HepG2 (cell line): Measurements from ENCODE around the gene NCBP3. TPM values are rescaled to one million over a fixed set of nuclear protein-coding genes. Genes with fewer than 3 reads are reported as not detected.
A peak's percentile ranks its signal among the peaks of the same experiment; 100 is the strongest.

Source experiments
- HCFC1 ChIP-seq: fragments of 150-350 bp; IDR thresholded peaks from 2 replicates; pipeline ENCODE4 v1.6.1; 2014; ENCODE audit warnings: low read depth, low read length
- IRX3 ChIP-seq: sonication (generic); formaldehyde crosslinking; IDR thresholded peaks from 2 replicates; pipeline ENCODE4 v1.8.1; 2023; ENCODE audit warnings: mild to moderate bottlenecking, low read depth, missing genetic modification reagents, borderline replicate concordance
- NPAS2 ChIP-seq: sonication (generic); formaldehyde crosslinking; IDR thresholded peaks from 2 replicates; pipeline ENCODE4 v1.8.0; 2022; ENCODE audit warnings: mild to moderate bottlenecking, missing genetic modification reagents, borderline replicate concordance
- RBFOX2 ChIP-seq: fragments of 200-400 bp; formaldehyde crosslinking; IDR thresholded peaks from 2 replicates; pipeline ENCODE4 v1.6.1; 2017; ENCODE audit warnings: low read depth, mild to moderate bottlenecking, low read length
- SKI ChIP-seq: fragments of 450-650 bp; IDR thresholded peaks from one replicate; pipeline ENCODE4 v1.6.1; 2018; ENCODE audit warnings: mild to moderate bottlenecking; ENCODE audit not compliant: partially characterized antibody
- ZNF383 ChIP-seq: sonication (generic); formaldehyde crosslinking; IDR thresholded peaks from 2 replicates; pipeline ENCODE4 v1.4.0; 2020; ENCODE audit warnings: missing genetic modification reagents, mild to moderate bottlenecking, borderline replicate concordance
- ZNF547 ChIP-seq: sonication (generic); formaldehyde crosslinking; IDR thresholded peaks from 2 replicates; pipeline ENCODE4 v1.5.1; 2020; ENCODE audit warnings: mild to moderate bottlenecking, missing genetic modification reagents
- ZNF605 ChIP-seq: sonication (generic); formaldehyde crosslinking; IDR thresholded peaks from 2 replicates; pipeline ENCODE4 v1.8.0; 2022; ENCODE audit warnings: mild to moderate bottlenecking, missing genetic modification reagents
- ZNF609 ChIP-seq: sonication (generic); formaldehyde crosslinking; IDR thresholded peaks from 2 replicates; pipeline ENCODE4 v1.4.0; 2020; ENCODE audit warnings: mild to moderate bottlenecking, missing genetic modification reagents, borderline replicate concordance
- ZNF775 ChIP-seq: sonication (generic); formaldehyde crosslinking; IDR thresholded peaks from 2 replicates; pipeline ENCODE4 v1.4.0; 2020; ENCODE audit warnings: missing genetic modification reagents, mild to moderate bottlenecking, moderate library complexity, borderline replicate concordance
- ZNF83 ChIP-seq: sonication (generic); formaldehyde crosslinking; IDR thresholded peaks from 2 replicates; pipeline ENCODE4 v1.4.0; 2020; ENCODE audit warnings: missing genetic modification reagents, mild to moderate bottlenecking, borderline replicate concordance
- polyA plus RNA-seq, 8 experiments: library from polyadenylated mRNA; depleted of rRNA in 3 of 8; stranded (reverse) in 7 of 8; unstranded in 1 of 8; fragments of >200 nt; fragmentation: Illumina TruSeq in 4 of 8; extraction: Trizol in 4 of 8; gene quantifications; 2 replicates each; pipeline versions ENCODE4 v1.2.1 to v1.2.3, GENCODE V29; 2011 to 2016; ENCODE audit warnings: low read depth in 4 of 8, missing spikeins in 1 of 8, mixed read lengths in 1 of 8; ENCODE audit not compliant: insufficient read depth in 1 of 8
- total RNA-seq, 5 experiments: library from RNA; depleted of rRNA; stranded (reverse); fragments of >200 nt; fragmentation: Illumina TruSeq; extraction: Trizol; gene quantifications; 2 replicates each; pipeline ENCODE4 v1.2.3, GENCODE V29; 2016; ENCODE audit warnings: low read depth in 1 of 5
- TF ChIP-seq, protein P1 (sequence below): sonication (generic); formaldehyde crosslinking; IDR thresholded peaks from 2 replicates; pipeline ENCODE4 v1.4.0; 2020; ENCODE audit warnings: missing genetic modification reagents, mild to moderate bottlenecking, borderline replicate concordance
- TF ChIP-seq, protein P2 (sequence below): sonication (generic); formaldehyde crosslinking; IDR thresholded peaks from 2 replicates; pipeline ENCODE4 v1.4.0; 2020; ENCODE audit warnings: missing genetic modification reagents
- TF ChIP-seq, protein P3 (sequence below): sonication (generic); formaldehyde crosslinking; IDR thresholded peaks from 2 replicates; pipeline ENCODE4 v1.4.0; 2020; ENCODE audit warnings: missing genetic modification reagents
- TF ChIP-seq, protein P4 (sequence below): sonication (generic); formaldehyde crosslinking; IDR thresholded peaks from 2 replicates; pipeline ENCODE4 v1.4.0; 2020; ENCODE audit warnings: missing genetic modification reagents

NCBP3 gene
- total and polyA plus RNA-seq, 2 of the 13 experiments (the other 11 are each of a cell fraction or from before 2014, with no cell fraction given) = 19.5 to 24.8 TPM

DNA sequence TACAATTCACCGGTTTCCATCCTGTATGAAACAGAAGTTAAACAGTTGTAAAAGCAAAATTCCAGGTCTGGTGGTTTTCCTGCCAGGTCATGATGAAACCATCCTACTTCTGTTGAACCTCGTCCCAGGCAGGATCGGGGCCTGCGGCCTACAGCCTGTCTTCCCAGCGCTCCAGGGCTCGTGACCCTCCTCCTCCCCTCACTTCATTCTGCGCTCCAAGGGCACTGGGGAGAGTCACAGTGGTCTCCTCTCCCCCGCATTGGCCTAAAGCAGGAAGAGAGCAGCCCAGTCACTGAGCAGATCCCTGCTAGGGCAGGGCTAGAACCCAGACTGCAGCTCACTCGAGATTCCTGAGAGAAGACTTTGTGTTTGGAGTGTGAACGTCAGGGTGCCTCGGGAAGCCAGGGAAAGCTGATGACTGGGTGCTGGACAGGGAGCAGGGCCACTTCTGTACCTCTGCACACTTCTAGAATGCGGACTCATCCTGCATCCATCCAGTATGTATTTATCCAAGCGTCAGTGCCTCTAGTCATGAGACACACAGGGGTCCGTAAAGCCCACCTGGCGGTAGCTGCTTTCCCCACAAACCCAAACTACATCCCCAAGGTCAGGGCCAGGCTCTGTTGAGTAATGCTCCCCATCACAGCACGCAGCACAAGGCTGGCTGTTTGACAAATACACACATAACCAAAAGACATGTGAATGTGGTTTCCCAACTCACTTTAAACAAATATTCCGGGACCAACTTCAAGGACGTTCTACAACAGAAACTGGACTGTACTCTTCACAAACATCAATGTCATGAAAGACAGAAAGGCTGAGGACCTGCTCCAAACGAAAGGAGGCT, 43.4 kb downstream of the NCBP3 start (continued):
- TF ChIP-seq ZNF609 (CRISPR knock-in tag) = peak; percentile 94
- TF ChIP-seq, protein P1, sequence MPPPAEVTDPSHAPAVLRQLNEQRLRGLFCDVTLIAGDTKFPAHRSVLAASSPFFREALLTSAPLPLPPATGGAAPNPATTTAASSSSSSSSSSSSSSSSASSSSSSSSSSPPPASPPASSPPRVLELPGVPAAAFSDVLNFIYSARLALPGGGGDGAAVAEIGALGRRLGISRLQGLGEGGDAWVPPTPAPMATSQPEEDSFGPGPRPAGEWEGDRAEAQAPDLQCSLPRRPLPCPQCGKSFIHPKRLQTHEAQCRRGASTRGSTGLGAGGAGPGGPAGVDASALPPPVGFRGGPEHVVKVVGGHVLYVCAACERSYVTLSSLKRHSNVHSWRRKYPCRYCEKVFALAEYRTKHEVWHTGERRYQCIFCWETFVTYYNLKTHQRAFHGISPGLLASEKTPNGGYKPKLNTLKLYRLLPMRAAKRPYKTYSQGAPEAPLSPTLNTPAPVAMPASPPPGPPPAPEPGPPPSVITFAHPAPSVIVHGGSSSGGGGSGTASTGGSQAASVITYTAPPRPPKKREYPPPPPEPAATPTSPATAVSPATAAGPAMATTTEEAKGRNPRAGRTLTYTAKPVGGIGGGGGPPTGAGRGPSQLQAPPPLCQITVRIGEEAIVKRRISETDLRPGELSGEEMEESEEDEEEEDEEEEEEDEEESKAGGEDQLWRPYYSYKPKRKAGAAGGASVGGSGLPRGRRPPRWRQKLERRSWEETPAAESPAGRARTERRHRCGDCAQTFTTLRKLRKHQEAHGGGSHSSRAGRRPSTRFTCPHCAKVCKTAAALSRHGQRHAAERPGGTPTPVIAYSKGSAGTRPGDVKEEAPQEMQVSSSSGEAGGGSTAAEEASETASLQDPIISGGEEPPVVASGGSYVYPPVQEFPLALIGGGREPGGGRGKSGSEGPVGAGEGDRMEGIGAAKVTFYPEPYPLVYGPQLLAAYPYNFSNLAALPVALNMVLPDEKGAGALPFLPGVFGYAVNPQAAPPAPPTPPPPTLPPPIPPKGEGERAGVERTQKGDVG = peak; percentile 98
- no peak for TF ChIP-seq NPAS2 (CRISPR knock-in tag)
- TF ChIP-seq, protein P2, sequence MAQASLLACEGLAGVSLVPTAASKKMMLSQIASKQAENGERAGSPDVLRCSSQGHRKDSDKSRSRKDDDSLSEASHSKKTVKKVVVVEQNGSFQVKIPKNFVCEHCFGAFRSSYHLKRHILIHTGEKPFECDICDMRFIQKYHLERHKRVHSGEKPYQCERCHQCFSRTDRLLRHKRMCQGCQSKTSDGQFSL (CRISPR knock-in tag) = no peak
- no peak for TF ChIP-seq HCFC1
- no peak for TF ChIP-seq ZNF775
- TF ChIP-seq ZNF383 (CRISPR knock-in tag) = no peak
- peak; percentile 57; the same call in 1 of the 2 replicates for TF ChIP-seq IRX3
- TF ChIP-seq ZNF83 = no peak
- TF ChIP-seq SKI = peak; percentile 92
- peak; percentile 98 for TF ChIP-seq ZNF605 (CRISPR knock-in tag)
- 0 out of 2 replicates have a peak, but pooled peaks have one; percentile 47 for TF ChIP-seq RBFOX2
- TF ChIP-seq, protein P3, sequence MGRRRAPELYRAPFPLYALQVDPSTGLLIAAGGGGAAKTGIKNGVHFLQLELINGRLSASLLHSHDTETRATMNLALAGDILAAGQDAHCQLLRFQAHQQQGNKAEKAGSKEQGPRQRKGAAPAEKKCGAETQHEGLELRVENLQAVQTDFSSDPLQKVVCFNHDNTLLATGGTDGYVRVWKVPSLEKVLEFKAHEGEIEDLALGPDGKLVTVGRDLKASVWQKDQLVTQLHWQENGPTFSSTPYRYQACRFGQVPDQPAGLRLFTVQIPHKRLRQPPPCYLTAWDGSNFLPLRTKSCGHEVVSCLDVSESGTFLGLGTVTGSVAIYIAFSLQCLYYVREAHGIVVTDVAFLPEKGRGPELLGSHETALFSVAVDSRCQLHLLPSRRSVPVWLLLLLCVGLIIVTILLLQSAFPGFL (CRISPR knock-in tag) = no peak
- TF ChIP-seq, protein P4, sequence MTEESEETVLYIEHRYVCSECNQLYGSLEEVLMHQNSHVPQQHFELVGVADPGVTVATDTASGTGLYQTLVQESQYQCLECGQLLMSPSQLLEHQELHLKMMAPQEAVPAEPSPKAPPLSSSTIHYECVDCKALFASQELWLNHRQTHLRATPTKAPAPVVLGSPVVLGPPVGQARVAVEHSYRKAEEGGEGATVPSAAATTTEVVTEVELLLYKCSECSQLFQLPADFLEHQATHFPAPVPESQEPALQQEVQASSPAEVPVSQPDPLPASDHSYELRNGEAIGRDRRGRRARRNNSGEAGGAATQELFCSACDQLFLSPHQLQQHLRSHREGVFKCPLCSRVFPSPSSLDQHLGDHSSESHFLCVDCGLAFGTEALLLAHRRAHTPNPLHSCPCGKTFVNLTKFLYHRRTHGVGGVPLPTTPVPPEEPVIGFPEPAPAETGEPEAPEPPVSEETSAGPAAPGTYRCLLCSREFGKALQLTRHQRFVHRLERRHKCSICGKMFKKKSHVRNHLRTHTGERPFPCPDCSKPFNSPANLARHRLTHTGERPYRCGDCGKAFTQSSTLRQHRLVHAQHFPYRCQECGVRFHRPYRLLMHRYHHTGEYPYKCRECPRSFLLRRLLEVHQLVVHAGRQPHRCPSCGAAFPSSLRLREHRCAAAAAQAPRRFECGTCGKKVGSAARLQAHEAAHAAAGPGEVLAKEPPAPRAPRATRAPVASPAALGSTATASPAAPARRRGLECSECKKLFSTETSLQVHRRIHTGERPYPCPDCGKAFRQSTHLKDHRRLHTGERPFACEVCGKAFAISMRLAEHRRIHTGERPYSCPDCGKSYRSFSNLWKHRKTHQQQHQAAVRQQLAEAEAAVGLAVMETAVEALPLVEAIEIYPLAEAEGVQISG (CRISPR knock-in tag) = peak; percentile 87
- peak; percentile 34; the same call in 1 of the 2 replicates for TF ChIP-seq ZNF547 (CRISPR knock-in tag)
